T-helper 1 cell treated with Interleukin-12 subunit alpha and Interleukin-12 subunit beta and Interleukin-4 antibody, amounts not matched to agents 30 μg/mL and 1 μg/mL, for 36 hours (primary cell): Measurements from ENCODE around the gene MAP2K7.

ENCODE experiments used
- H3K27ac Mint-ChIP-seq: one replicate; pipeline ENCODE4 v1.8.0; 2021; ENCODE audit warnings: mild to moderate bottlenecking, mixed read lengths
- H3K27me3 Mint-ChIP-seq: one replicate; pipeline ENCODE4 v1.8.0; 2021; ENCODE audit warnings: low read depth, mixed read lengths
- H3K36me3 Mint-ChIP-seq: one replicate; pipeline ENCODE4 v1.8.0; 2021; ENCODE audit warnings: low read depth, mixed read lengths
- H3K4me1 Mint-ChIP-seq: one replicate; pipeline ENCODE4 v1.8.0; 2021; ENCODE audit warnings: low read depth, mixed read lengths
- H3K4me3 Mint-ChIP-seq: one replicate; pipeline ENCODE4 v1.8.0; 2021; ENCODE audit warnings: mild to moderate bottlenecking, moderate library complexity, mixed read lengths
- H3K9me3 Mint-ChIP-seq: one replicate; pipeline ENCODE4 v1.8.0; 2021; ENCODE audit warnings: mixed read lengths

Gene MAP2K7

DNA sequence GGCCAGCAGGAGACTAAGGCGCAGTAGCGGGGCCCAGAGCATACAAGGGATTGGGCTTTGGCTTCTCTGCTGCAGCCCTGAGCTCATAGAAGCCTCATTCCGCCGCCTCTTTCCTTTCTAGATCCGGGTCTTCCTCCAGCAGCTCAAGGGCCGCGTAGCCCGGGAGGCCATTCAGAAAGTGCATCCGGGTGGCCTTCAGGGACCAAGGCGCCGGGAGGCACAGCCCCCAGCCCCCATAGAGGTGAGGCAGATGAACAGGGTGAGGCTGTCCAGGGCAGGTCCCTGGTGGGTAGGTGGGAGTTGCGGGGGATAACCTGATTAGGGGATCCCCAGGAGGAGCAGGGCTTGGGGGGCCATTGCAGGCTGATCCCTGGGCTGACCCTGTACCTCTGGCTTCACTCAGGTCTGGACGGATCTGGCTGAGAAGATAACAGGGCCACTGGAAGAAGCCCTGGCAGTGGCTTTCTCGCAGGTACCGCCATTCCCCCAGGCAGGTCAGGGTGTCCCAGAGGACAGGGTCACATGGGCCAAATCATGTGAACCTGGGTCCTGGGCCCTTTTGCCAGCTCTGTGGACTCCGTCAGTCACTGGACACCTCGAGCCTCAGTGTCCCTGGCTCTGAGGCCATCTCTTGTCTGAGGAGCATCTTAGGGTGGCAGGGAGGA, 17.8 kb downstream of the MAP2K7 start:
- peaks cover 6% of the 10 kb centered on the region for H3K36me3 Mint-ChIP-seq
- peak overlapping the region; percentile 99 for H3K4me3 Mint-ChIP-seq
- H3K4me1 Mint-ChIP-seq, result peaks cover 29% of the 10 kb centered on the region
- H3K27me3 Mint-ChIP-seq, result peaks cover 21% of the 10 kb centered on the region
- H3K9me3 Mint-ChIP-seq, result no peaks in the 10 kb centered on the region
- peak overlapping the region; percentile 99 for H3K27ac Mint-ChIP-seq

DNA sequence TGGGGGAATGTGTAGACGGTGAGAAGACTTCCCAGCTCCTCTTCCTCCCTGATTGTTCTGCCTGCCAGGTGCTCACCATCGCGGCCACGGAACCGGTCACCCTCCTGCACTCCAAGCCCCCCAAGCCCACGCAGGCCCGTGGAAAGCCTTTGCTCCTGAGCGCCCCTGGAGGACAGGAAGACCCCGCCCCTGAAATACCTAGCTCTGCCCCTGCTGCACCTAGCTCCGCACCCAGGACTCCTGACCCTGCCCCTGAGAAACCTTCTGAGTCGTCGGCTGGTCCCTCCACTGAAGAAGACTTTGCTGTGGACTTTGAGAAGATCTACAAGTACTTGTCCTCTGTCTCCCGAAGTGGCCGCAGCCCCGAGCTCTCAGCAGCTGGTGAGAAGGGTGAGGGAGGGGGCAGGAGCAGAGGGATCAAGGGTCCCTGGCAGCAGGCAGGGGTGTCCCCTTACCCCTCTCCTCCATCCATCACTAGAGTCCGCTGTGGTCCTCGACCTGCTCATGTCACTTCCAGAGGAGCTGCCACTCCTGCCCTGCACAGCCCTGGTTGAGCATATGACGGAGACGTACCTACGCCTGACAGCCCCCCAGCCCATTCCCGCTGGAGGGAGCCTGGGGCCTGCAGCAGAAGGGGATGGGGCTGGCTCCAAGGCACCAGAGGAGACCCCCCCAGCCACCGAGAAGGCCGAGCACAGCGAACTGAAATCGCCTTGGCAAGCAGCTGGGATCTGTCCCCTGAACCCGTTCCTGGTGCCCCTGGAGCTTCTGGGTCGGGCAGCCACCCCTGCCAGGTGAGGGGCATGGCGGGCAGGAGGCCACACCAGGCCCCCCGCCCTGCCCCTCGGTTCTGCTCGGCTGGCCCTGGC, 18.5 kb downstream of the MAP2K7 start:
- H3K4me3 Mint-ChIP-seq, result peak overlapping the region; percentile 45
- H3K9me3 Mint-ChIP-seq, result no peaks in the 10 kb centered on the region
- no peak overlapping the region for H3K27ac Mint-ChIP-seq
- H3K27me3 Mint-ChIP-seq, result peaks cover 16% of the 10 kb centered on the region
- peaks cover 28% of the 10 kb centered on the region for H3K4me1 Mint-ChIP-seq
- H3K36me3 Mint-ChIP-seq, result peaks cover 4% of the 10 kb centered on the region

- Mint-ChIP-seq H3K4me3 (no peak overlapping the region), H3K9me3 (no peaks in the 10 kb centered on the region), H3K36me3 (peaks cover 4% of the 10 kb centered on the region), H3K4me1 (peaks cover 28% of the 10 kb centered on the region), H3K27me3 (peaks cover 15% of the 10 kb centered on the region), H3K27ac (no peak overlapping the region)
These were observed 19.1 kb downstream of the MAP2K7 start for GRCh38 chr19:7922836-7923195.

- no peak overlapping the region for H3K27ac Mint-ChIP-seq
These were observed 19.9 kb downstream of the MAP2K7 start for GRCh38 chr19:7923295-7924191.

DNA sequence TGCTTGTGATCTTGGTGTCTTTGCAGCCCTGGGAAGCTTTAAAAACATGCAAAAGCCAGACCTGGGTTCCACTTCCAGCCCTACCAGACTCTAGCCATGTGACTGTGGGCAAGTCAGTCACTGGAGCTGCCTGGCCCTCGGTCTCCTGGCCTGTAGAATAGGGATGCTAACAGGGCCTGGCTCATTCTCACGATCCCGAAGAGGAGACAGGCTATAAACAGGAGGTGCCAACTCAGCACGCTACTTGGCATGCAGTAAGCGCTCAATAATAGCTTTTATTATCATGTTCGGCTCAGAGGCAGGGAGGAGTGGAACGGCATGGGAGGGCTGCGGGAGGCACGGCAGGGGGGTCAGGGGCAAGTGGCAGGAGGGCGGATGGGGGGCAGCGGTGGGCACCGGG, 20.6 kb downstream of the MAP2K7 start:
- Mint-ChIP-seq H3K27ac (peak overlapping the region; percentile 57), H3K4me1 (peaks cover 25% of the 10 kb centered on the region), H3K36me3 (peaks cover 4% of the 10 kb centered on the region), H3K4me3 (peak overlapping the region; percentile 70), H3K27me3 (peaks cover 7% of the 10 kb centered on the region), H3K9me3 (no peaks in the 10 kb centered on the region)

More at GRCh38 chr19:7923295-7924191, 19.9 kb downstream of the MAP2K7 start:
- H3K4me1 Mint-ChIP-seq, result peaks cover 25% of the 10 kb centered on the region
- peaks cover 8% of the 10 kb centered on the region for H3K27me3 Mint-ChIP-seq
- H3K4me3 Mint-ChIP-seq, result peak overlapping the region; percentile 17
- peaks cover 4% of the 10 kb centered on the region for H3K36me3 Mint-ChIP-seq
- H3K9me3 Mint-ChIP-seq, result no peaks in the 10 kb centered on the region

DNA sequence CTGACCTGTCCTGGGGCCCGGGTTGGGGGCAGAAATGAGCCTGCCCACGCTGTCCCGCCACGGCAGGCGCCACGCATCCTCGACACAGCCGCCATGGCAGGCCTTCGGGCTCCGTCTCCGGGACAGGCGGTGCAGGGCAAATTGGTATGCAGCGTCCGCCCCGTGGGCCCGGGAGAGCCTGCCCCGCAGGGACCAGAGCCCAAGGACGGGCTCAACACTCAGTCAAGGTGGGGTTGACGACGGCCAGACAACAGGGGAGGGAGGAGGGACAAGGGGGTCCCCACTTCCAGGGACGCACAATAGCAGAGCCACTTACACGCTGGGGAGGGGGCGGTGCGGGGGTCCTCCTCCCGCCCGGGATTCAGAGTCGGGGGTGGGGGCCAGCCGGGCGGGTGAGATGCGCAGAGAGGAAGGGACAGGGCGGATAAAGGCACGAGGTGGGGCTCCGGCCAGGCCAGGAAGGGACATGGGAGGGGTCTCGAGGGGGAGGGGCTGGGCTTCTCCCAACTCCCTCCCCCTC, 21.0 kb downstream of the MAP2K7 start:
- Mint-ChIP-seq H3K4me1 (peaks cover 21% of the 10 kb centered on the region), H3K4me3 (no peak overlapping the region), H3K27me3 (peaks cover 4% of the 10 kb centered on the region), H3K36me3 (peaks cover 4% of the 10 kb centered on the region), H3K9me3 (no peaks in the 10 kb centered on the region), H3K27ac (no peak overlapping the region)

GRCh38 chr19:7925171-7925851, 21.6 kb downstream of the MAP2K7 start:
- Mint-ChIP-seq H3K9me3 (no peaks in the 10 kb centered on the region), H3K27ac (peak overlapping the region; percentile 76), H3K27me3 (no peaks in the 10 kb centered on the region), H3K4me3 (peak overlapping the region; percentile 86), H3K4me1 (peaks cover 17% of the 10 kb centered on the region), H3K36me3 (peaks cover 4% of the 10 kb centered on the region)

- H3K27ac Mint-ChIP-seq, result peak within 1 kb of the TSS; percentile 76
These were observed 22.5 kb downstream of the MAP2K7 start, which contains the start of gene CTXN1 for GRCh38 chr19:7926021-7926726. TSS of gene CTXN1 (minus strand) at chr19:7926135. CDS start at chr19:7925538, 597 bp downstream.

GRCh38 chr19:7926727-7927604, 23.3 kb downstream of the MAP2K7 start:
- Mint-ChIP-seq H3K9me3 (no peaks in the 10 kb centered on the region), H3K4me3 (peak overlapping the region; percentile 57), H3K4me1 (peaks cover 6% of the 10 kb centered on the region), H3K27me3 (no peaks in the 10 kb centered on the region), H3K27ac (no peak overlapping the region), H3K36me3 (peaks cover 3% of the 10 kb centered on the region)

More at GRCh38 chr19:7926021-7926726, 22.5 kb downstream of the MAP2K7 start, which contains the start of gene CTXN1:
- peaks cover 14% of the 10 kb centered on the region for H3K4me1 Mint-ChIP-seq
- H3K27me3 Mint-ChIP-seq, result no peaks in the 10 kb centered on the region
- peaks cover 3% of the 10 kb centered on the region for H3K36me3 Mint-ChIP-seq
- no peaks in the 10 kb centered on the region for H3K9me3 Mint-ChIP-seq
- H3K4me3 Mint-ChIP-seq, result peak within 1 kb of the TSS; percentile 86

GRCh38 chr19:7927605-7928333, 24.1 kb downstream of the MAP2K7 start:
- Mint-ChIP-seq H3K27ac (no peak overlapping the region), H3K9me3 (no peaks in the 10 kb centered on the region), H3K4me3 (no peak overlapping the region), H3K36me3 (peaks cover 3% of the 10 kb centered on the region), H3K27me3 (no peaks in the 10 kb centered on the region), H3K4me1 (peaks cover 5% of the 10 kb centered on the region)

DNA sequence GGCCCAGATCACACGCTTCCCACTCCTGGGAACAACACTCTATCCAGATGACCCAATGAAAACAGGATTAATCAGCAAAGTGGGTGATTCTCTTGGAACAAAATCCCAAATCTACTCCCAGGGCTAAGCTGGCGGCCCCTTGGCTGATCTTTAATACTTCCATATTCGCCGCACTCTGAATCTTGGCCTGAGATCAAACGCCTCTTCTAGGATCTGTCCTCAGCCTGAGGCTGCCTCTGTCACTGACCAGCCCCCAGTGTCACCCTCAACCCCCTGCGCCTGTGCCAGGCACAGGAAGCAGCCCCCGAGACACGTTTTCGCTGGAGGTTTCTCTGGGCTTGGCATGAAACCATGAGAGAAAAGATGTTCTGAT, 24.6 kb downstream of the MAP2K7 start:
- no peak overlapping the region for H3K27ac Mint-ChIP-seq
- H3K27me3 Mint-ChIP-seq, result no peaks in the 10 kb centered on the region
- peaks cover 5% of the 10 kb centered on the region for H3K4me1 Mint-ChIP-seq
- H3K36me3 Mint-ChIP-seq, result peaks cover under 1% of the 10 kb centered on the region
- no peaks in the 10 kb centered on the region for H3K9me3 Mint-ChIP-seq
- H3K4me3 Mint-ChIP-seq, result no peak overlapping the region
